Neural progenitor cell (in vitro differentiated cells): ENCODE data around the gene TSPAN18. TPM values are rescaled to one million over a fixed set of nuclear protein-coding genes. Genes with fewer than 3 reads are reported as not detected.
A peak's percentile ranks its signal among the peaks of the same experiment; 100 is the strongest.

Experiments used
- DNase-seq: peaks from one replicate; pipeline ENCODE4 v3.0.0-alpha.2; 2016; ENCODE audit warnings: low spot score
- H2AFZ ChIP-seq: fragments of 200-600 bp; sonication (generic); replicated peaks from 2 replicates; pipeline ENCODE4 v1.6.1; 2016; ENCODE audit warnings: antibody characterized with exemption
- H3F3A ChIP-seq: fragments of 200-600 bp; sonication (generic); 2 replicates; pipeline ENCODE4 v1.6.1; 2016; ENCODE audit warnings: antibody characterized with exemption, low read depth
- H3K27ac ChIP-seq: fragments of 200-600 bp; sonication (generic); 2 replicates; pipeline ENCODE4 v1.5.1; 2016; ENCODE audit warnings: mild to moderate bottlenecking
- H3K27me3 ChIP-seq: fragments of 200-600 bp; sonication (generic); 2 replicates; pipeline ENCODE4 v1.6.1; 2016; ENCODE audit warnings: mild to moderate bottlenecking, moderate library complexity
- H3K36me3 ChIP-seq: fragments of 200-600 bp; sonication (generic); 2 replicates; pipeline ENCODE4 v1.5.1; 2016
- H3K4me1 ChIP-seq: fragments of 200-600 bp; sonication (generic); 2 replicates; pipeline ENCODE4 v1.6.1; 2016; ENCODE audit warnings: mixed run types
- H3K4me2 ChIP-seq: fragments of 200-600 bp; sonication (generic); 2 replicates; pipeline ENCODE4 v1.6.1; 2016
- H3K4me3 ChIP-seq: fragments of 200-600 bp; sonication (generic); 2 replicates; pipeline ENCODE4 v1.5.1; 2016
- H3K79me2 ChIP-seq: fragments of 200-600 bp; sonication (generic); 2 replicates; pipeline ENCODE4 v1.6.1; 2016; ENCODE audit warnings: low read depth
- H3K9ac ChIP-seq: fragments of 200-600 bp; sonication (generic); 2 replicates; pipeline ENCODE4 v1.6.1; 2016
- H3K9me3 ChIP-seq: fragments of 200-600 bp; sonication (generic); 2 replicates; pipeline ENCODE4 v1.5.1; 2016; ENCODE audit warnings: low read depth
- H4K20me1 ChIP-seq: fragments of 200-600 bp; sonication (generic); 2 replicates; pipeline ENCODE4 v1.6.1; 2016; ENCODE audit warnings: low read depth
- H3K27ac Mint-ChIP-seq: 3 replicates; pipeline ENCODE4 v1.8.0; 2021; ENCODE audit warnings: mixed read lengths
- H3K27me3 Mint-ChIP-seq: 2 replicates; pipeline ENCODE4 v1.8.0; 2022; ENCODE audit warnings: low read depth, mild to moderate bottlenecking, inconsistent platforms, moderate library complexity, mixed read lengths; ENCODE audit not compliant: insufficient read depth
- H3K36me3 Mint-ChIP-seq: 3 replicates; pipeline ENCODE4 v1.8.0; 2021; ENCODE audit warnings: mixed read lengths
- H3K4me1 Mint-ChIP-seq: 3 replicates; pipeline ENCODE4 v1.8.0; 2021; ENCODE audit warnings: mixed read lengths
- H3K4me3 Mint-ChIP-seq: 3 replicates; pipeline ENCODE4 v1.8.0; 2021; ENCODE audit warnings: mild to moderate bottlenecking, moderate library complexity, mixed read lengths
- H3K9me3 Mint-ChIP-seq: 3 replicates; pipeline ENCODE4 v1.8.0; 2020; ENCODE audit warnings: mixed read lengths
- EZH2 ChIP-seq: fragments of 200-600 bp; sonication (generic); IDR thresholded peaks from 2 replicates; pipeline ENCODE4 v1.6.1; 2017; ENCODE audit warnings: antibody characterized with exemption, mild to moderate bottlenecking, moderate library complexity
- EZH2phosphoT487 ChIP-seq: fragments of 200-600 bp; sonication (generic); IDR thresholded peaks from 2 replicates; pipeline ENCODE4 v1.6.1; 2017; ENCODE audit warnings: antibody characterized with exemption
- total RNA-seq: library from RNA; depleted of rRNA; stranded (reverse); fragments of >200 nt; gene quantifications from 2 replicates; pipeline ENCODE4 v1.2.3, GENCODE V29; 2015; ENCODE audit warnings: low replicate concordance
- TF ChIP-seq, protein P1 (sequence below): fragments of 200-600 bp; sonication (generic); IDR thresholded peaks from 2 replicates; pipeline ENCODE4 v1.5.1; 2017; ENCODE audit warnings: antibody characterized with exemption, mild to moderate bottlenecking

Gene TSPAN18
- total RNA-seq, 1 donor from 2014 or later: 16.5 TPM

DNA sequence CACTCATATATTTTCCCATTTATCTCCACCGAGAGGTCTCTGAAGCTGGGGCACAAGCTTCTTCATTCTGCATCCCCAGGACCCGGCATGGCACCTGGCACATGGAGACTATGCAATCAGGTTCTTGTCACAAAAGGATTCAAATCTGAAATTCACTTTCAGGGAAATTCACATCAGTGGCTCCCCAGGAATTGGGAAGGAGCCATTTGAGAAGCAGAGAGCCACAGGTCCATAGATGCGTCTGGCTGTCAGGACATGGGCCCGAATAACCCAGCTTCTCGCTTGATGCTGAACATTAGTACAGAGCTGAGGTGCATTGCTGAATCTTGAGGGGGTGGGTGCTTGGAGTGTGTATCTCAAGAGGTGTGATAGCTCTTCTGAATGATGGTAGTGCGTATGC lies 82.5 kb downstream of the TSPAN18 start:
- H4K20me1 ChIP-seq: peaks cover 51% of the 10 kb centered on the region
- peaks cover 21% of the 10 kb centered on the region for H3K4me1 ChIP-seq
- no peak overlapping the region for H3K4me3 ChIP-seq
- no peak overlapping the region for H3K4me2 ChIP-seq
- Mint-ChIP-seq H3K4me1 (peaks cover 69% of the 10 kb centered on the region), H3K9me3 (no peaks in the 10 kb centered on the region), H3K27me3 (peaks cover 5% of the 10 kb centered on the region), H3K4me3 (no peak overlapping the region), H3K27ac (no peak overlapping the region), H3K36me3 (peaks cover 2% of the 10 kb centered on the region)
- no peak overlapping the region for H2AFZ ChIP-seq
- H3K9me3 ChIP-seq: no peaks in the 10 kb centered on the region
- no peak for DNase-seq
- no peaks in the 10 kb centered on the region for H3K36me3 ChIP-seq
- TF ChIP-seq EZH2phosphoT487 (no peak), EZH2 (no peak)
- TF ChIP-seq, protein P1, sequence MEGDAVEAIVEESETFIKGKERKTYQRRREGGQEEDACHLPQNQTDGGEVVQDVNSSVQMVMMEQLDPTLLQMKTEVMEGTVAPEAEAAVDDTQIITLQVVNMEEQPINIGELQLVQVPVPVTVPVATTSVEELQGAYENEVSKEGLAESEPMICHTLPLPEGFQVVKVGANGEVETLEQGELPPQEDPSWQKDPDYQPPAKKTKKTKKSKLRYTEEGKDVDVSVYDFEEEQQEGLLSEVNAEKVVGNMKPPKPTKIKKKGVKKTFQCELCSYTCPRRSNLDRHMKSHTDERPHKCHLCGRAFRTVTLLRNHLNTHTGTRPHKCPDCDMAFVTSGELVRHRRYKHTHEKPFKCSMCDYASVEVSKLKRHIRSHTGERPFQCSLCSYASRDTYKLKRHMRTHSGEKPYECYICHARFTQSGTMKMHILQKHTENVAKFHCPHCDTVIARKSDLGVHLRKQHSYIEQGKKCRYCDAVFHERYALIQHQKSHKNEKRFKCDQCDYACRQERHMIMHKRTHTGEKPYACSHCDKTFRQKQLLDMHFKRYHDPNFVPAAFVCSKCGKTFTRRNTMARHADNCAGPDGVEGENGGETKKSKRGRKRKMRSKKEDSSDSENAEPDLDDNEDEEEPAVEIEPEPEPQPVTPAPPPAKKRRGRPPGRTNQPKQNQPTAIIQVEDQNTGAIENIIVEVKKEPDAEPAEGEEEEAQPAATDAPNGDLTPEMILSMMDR: no peak
- H3K27ac ChIP-seq: no peak overlapping the region
- H3K9ac ChIP-seq: no peak overlapping the region
- peaks cover 10% of the 10 kb centered on the region for H3F3A ChIP-seq
- no peaks in the 10 kb centered on the region for H3K27me3 ChIP-seq
- no peaks in the 10 kb centered on the region for H3K79me2 ChIP-seq

DNA sequence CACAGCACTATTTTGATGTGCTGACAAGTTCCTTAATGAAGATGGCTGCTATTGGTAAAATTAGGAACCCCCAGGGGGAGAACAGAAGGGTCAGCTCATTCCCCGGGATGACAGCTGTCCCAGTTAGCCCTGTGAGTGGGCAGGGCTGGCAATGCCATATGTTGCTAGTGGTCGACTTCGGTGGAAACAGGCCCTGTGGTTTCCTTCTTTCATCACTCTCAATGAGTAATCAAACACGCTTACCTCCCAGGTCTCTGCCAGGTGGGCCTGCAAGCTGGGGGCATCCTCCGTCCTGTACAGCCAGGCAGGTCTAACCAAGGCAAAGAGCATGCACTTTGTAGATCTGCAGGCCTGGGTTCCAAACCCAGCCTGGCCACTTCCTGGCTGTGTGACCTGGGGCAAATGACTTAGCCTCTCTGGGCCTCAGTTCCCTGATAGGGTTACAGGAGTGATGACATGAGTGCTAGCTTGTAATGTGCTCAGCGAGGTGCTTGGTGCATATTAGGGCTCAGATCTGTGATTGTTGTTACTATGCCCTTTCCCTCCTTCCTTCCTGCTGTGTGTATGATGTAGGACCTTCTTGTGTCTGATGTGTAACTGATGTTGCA lies 85.2 kb downstream of the TSPAN18 start:
- Histone ChIP-seq H3F3A (no peaks in the 10 kb centered on the region), H3K9ac (no peak overlapping the region), H3K9me3 (no peaks in the 10 kb centered on the region), H3K4me1 (peaks cover 19% of the 10 kb centered on the region), H3K27ac (no peak overlapping the region), H3K27me3 (no peaks in the 10 kb centered on the region), H4K20me1 (peaks cover 41% of the 10 kb centered on the region), H3K79me2 (no peaks in the 10 kb centered on the region), H3K36me3 (no peaks in the 10 kb centered on the region), H2AFZ (no peak overlapping the region), H3K4me2 (no peak overlapping the region), H3K4me3 (no peak overlapping the region)
- Mint-ChIP-seq H3K27ac (peak overlapping the region; percentile 17), H3K9me3 (no peaks in the 10 kb centered on the region), H3K4me1 (peaks cover 57% of the 10 kb centered on the region), H3K4me3 (no peak overlapping the region), H3K36me3 (peaks cover 13% of the 10 kb centered on the region), H3K27me3 (peaks cover 5% of the 10 kb centered on the region)
- DNase-seq: no peak
- TF ChIP-seq EZH2phosphoT487 (no peak), EZH2 (no peak)
- TF ChIP-seq, protein P1: no peak

DNA sequence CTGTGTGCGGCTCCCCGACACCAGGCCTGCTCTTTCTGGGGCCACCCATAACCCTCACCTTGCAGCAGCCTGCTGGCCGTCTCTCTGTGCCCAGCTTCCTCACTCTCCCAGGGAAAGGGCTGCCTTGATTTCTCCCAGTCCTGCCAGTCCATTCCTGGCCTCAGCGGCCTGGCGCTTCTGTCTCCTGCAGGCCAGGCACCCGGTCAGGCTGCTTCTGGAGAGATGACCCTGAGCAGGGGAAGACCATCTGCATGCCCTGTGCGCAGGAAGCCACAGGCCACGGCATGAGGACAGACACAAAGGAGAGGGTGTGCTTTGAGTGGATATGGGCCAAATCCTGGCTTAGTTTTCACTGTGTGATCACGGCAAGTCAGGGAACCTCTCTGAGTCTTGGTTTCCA lies 86.2 kb downstream of the TSPAN18 start:
- no peak overlapping the region for H3K4me3 Mint-ChIP-seq

More for the DNA sequence above, 86.2 kb downstream of the TSPAN18 start:
- H4K20me1 ChIP-seq: peaks cover 39% of the 10 kb centered on the region
- H3K36me3 ChIP-seq: no peaks in the 10 kb centered on the region
- no peak overlapping the region for H2AFZ ChIP-seq
- no peaks in the 10 kb centered on the region for H3F3A ChIP-seq
- H3K9me3 Mint-ChIP-seq: no peaks in the 10 kb centered on the region
- DNase-seq: no peak
- no peak overlapping the region for H3K9ac ChIP-seq
- H3K36me3 Mint-ChIP-seq: peaks cover 16% of the 10 kb centered on the region
- H3K4me2 ChIP-seq: no peak overlapping the region
- no peaks in the 10 kb centered on the region for H3K9me3 ChIP-seq
- peaks cover 55% of the 10 kb centered on the region for H3K4me1 Mint-ChIP-seq
- no peak overlapping the region for H3K4me3 ChIP-seq
- H3K27me3 Mint-ChIP-seq: peaks cover 5% of the 10 kb centered on the region
- H3K27ac Mint-ChIP-seq: peak overlapping the region; percentile 86
- no peaks in the 10 kb centered on the region for H3K79me2 ChIP-seq
- H3K27me3 ChIP-seq: no peaks in the 10 kb centered on the region
- H3K27ac ChIP-seq: no peak overlapping the region
- TF ChIP-seq, protein P1: no peak
- no peak for TF ChIP-seq EZH2
- TF ChIP-seq EZH2phosphoT487: no peak
- peaks cover 19% of the 10 kb centered on the region for H3K4me1 ChIP-seq
